HAP-1 (cell line): ENCODE results near the gene WNT7A.

Source experiments
- DNase-seq, 2 experiments: peaks; one replicate each; pipeline ENCODE4 v3.0.0-alpha.2; 2016 to 2020; ENCODE audit warnings: low spot score in 2 of 2
- H3K27me3 ChIP-seq: fragments of 250-450 bp; sonication (Bioruptor Pico); 2 replicates; pipeline ENCODE4 v1.5.1; 2020; ENCODE audit warnings: low read depth, mild to moderate bottlenecking, moderate library complexity
- H3K36me3 ChIP-seq: fragments of 250-450 bp; sonication (Bioruptor Pico); replicated peaks from 2 replicates; pipeline ENCODE4 v1.5.1; 2020; ENCODE audit warnings: mild to moderate bottlenecking
- H3K4me1 ChIP-seq: fragments of 250-450 bp; sonication (Bioruptor Pico); 2 replicates; pipeline ENCODE4 v1.5.1; 2020; ENCODE audit warnings: mild to moderate bottlenecking
- H3K4me3 ChIP-seq: fragments of 250-450 bp; sonication (Bioruptor Pico); 2 replicates; pipeline ENCODE4 v1.5.1; 2020; ENCODE audit warnings: mild to moderate bottlenecking, moderate library complexity
- H3K9me3 ChIP-seq: fragments of 250-450 bp; sonication (Bioruptor Pico); 2 replicates; pipeline ENCODE4 v1.5.1; 2020; ENCODE audit warnings: mild to moderate bottlenecking, moderate library complexity
- in situ Hi-C: fragments of 300-500 bp; cut with MboI; formaldehyde crosslinking; loops from 3 replicates; pipeline ENCODE4 v1.14.3; 2020; ENCODE audit warnings: low sequenced_read_pairs, inconsistent platforms, mixed read lengths

Gene WNT7A

DNA sequence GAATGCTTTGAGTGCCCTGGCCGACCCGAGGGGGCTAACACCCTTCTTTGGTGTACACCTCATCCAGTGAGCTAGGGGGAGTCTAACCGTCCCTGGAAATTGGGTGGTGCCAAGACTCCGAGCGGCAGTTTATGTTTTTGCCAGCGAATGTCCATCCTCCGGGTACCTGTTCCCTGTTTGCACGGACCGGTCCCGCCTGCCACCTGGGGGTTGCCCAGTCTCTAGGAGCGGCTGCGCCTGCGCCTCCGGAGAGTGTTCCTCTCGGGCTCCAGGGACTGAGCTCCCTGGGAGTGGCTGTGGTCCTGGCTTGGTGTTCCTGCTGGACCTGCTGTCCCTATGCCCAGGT, 913 bp upstream of the WNT7A start:
- in situ Hi-C loops: loop anchor here (5.0 kb wide), 2 partner anchors 228 to 383 kb away; no protein-coding TSS in a partner anchor
- Histone ChIP-seq H3K27me3 (peaks cover 66% of the 10 kb centered on the region), H3K9me3 (no peaks in the 10 kb centered on the region), H3K4me3 (no peak overlapping the region), H3K36me3 (no peaks in the 10 kb centered on the region), H3K4me1 (no peaks in the 10 kb centered on the region; the same call in 1 of the 2 replicates)
- DNase-seq: no peak

DNA sequence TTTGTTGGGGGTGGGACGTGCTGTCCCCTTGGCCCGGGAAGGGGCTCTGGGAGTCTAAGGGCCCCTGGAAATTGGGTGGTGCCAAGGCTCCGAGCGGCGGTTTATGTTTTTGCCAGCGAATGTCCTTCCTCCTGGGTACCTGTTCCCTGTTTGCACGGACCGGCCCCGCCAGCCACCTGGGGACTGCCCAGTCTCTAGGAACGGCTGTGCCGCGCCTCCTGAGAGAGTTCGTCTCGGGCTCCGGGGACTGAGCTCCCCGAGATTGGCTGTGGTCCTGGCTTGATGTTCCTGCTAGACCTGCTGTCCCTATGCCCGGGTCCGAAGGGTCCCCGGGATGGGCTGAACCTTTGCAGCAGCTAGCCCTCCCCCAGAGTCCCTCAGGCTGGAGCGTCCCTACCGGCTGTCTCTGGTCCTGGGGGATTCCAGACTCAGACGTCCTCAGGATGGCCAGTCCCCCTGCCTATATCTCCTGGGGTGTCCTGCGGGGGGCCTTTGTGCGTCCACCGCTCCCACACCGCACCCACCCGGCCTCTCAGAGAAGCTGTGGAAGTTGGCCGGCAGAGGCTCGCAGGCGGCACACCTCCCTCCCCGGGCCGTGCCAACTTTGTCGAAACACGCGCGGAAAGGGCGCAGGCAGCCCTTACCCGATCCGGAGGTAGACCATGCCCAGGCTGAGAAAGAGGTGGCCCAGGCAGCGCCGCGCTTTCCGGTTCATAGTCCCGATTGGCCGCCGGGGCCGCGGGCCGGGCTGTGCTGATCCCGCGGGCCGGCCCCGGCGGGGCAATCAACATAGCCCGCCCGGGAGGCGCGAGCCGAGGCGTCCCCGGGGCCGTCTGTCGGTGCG, 547 bp downstream of the WNT7A start:
- Histone ChIP-seq H3K36me3 (no peaks in the 10 kb centered on the region), H3K4me1 (no peaks in the 10 kb centered on the region; the same call in 1 of the 2 replicates), H3K27me3 (peaks cover 73% of the 10 kb centered on the region), H3K4me3 (peak overlapping the region; percentile 5), H3K9me3 (no peaks in the 10 kb centered on the region)
- in situ Hi-C loops: no loop called here
- DNase-seq: no peak

DNA sequence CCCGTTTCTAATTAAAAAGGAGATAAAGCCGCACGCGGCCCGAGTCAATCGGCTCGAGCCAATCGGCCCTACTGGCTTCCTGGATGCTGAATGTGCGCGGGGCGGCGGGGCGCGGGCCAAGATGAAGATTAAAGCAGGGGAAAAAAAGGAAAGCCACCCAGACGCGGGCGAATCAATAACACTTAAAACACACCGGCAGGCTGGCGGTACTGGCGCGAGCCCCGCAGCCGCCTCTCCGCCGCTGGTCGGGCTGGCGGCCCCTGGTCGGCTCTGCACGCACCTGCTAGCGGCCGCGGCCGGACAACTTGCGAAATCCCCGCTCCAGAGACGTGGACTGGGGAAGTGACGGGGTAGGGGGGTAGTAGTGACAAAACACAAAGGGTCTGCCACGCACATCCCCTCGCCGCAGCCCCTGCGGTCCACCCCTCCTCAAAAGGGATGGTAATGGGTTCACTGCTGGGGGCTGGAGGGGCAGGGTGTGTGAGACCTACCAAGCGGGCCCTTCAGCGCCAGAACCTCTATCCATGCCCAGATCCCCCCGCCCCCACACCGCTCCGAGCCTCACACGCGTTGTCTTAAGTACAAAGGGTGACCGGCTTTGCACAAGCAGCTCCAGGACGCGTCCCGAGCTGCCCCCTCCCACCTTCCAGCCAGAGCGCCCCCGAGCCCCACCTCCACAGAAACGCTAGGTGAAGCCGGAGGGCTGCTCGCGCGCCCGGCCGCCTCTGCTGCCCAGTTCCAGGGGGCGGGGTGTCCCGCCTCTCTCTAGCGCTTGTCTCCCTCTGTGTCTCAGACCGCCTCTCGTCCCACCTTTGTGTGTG, 1.4 kb downstream of the WNT7A start:
- DNase-seq: peak in 1 of 2 experiments; percentile 22
- H3K27me3 ChIP-seq: peaks cover 74% of the 10 kb centered on the region
- no peaks in the 10 kb centered on the region; the same call in 1 of the 2 replicates for H3K4me1 ChIP-seq
- no peaks in the 10 kb centered on the region for H3K9me3 ChIP-seq
- H3K4me3 ChIP-seq: peak overlapping the region; percentile 5
- no peaks in the 10 kb centered on the region for H3K36me3 ChIP-seq
- in situ Hi-C loops: no loop called here

DNA sequence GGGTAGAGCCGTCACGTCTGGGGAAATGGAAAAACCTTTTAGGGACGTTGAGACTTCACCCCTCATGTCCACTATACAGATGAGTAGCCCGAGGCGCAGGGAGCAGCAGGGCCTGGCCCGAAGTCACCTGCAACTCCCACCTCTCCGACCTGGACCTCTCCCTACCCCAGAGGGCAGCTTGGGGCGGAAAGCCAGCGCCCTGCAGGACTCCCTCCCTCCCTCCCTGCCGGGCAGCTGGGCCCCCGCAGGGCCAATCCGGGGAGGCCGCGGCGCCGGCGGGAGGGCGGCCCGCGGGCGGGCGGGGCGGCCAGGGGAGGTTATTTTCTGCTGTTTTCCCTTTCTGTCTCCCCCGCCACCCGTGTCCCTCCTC, 2.0 kb downstream of the WNT7A start:
- no peak overlapping the region for H3K4me3 ChIP-seq
- no peak for DNase-seq
- in situ Hi-C loops: no loop called here
- peaks cover 73% of the 10 kb centered on the region for H3K27me3 ChIP-seq
- H3K9me3 ChIP-seq: no peaks in the 10 kb centered on the region
- no peaks in the 10 kb centered on the region for H3K36me3 ChIP-seq
- no peaks in the 10 kb centered on the region; the same call in 1 of the 2 replicates for H3K4me1 ChIP-seq

DNA sequence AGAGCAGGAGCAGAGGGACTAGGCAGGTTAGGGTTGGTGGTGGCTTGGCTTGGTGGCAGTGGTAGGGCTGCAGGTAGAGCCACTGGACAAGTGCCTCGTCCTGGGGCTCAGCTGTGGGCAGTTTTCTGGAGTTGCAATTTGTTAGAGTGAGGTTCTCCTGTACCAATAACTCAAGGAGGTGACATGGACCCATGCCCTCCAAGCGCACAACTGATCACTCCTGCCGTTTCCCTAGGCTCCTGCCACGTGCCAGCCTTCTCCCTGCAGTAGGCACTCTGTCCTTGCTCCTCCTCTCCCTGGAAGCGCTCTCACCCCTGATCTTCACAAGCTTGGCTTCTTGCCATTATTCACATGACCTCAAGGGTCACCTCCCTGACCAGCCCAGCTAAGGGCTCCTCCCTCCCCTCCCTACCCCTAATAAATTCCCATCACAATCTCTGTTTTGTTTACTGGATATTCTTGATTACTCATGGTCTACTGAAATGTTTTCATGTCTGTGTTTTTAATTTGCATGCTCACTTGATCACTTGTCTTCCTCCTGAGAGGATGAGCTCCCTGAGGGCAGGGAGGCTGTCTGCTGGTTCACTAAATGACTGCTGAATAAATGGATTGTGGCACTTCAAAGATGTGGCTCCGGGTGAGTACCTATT, 3.3 kb downstream of the WNT7A start:
- Histone ChIP-seq H3K9me3 (no peaks in the 10 kb centered on the region), H3K36me3 (no peaks in the 10 kb centered on the region), H3K4me1 (no peaks in the 10 kb centered on the region; the same call in 1 of the 2 replicates), H3K27me3 (peaks cover 69% of the 10 kb centered on the region), H3K4me3 (no peak overlapping the region)
- DNase-seq: no peak
- in situ Hi-C loops: no loop called here

DNA sequence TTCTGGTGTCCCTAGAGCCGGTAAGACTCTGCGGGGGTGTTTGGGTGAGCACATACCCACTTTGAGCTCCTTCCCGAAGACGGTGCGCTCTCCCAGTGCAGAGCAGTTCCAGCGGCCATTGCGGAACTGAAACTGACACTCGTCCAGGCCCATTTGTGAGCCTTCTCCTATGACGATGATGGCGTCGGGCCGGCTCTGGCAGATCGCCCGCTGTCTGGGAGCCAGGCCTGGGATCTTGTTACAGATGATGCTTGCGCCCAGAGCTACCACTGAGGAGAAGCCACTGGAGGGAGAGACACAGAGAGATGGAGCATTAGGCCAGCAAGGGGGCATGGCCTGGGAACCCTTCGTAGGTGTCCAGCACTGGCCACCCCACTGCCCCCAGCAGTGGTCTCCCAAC, 5.0 kb downstream of the WNT7A start:
- no peaks in the 10 kb centered on the region for H3K4me1 ChIP-seq
- peaks cover 56% of the 10 kb centered on the region for H3K27me3 ChIP-seq
- H3K9me3 ChIP-seq: no peaks in the 10 kb centered on the region
- no peak overlapping the region for H3K4me3 ChIP-seq
- in situ Hi-C loops: no loop called here
- no peak for DNase-seq
- no peaks in the 10 kb centered on the region for H3K36me3 ChIP-seq

DNA sequence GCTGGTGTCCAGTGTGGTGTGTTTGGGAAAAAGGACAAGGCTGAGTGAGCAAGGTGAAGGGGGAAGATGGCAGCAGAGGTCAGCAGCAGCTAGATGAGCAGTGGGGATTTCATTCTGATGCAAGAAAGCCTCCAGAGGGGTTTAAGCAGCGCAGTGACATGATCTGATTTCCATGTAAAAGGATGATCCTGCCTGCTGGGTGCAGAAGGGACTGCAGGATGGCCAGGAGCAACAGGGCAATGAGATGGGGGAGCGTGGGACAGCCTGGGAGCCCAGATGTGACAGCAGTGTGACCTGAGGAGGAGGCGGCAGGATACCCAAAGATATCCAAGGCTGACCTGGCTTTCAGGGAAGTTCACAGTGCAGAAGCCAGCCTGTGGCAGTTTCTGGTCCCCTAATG, 6.1 kb downstream of the WNT7A start:
- peaks cover 46% of the 10 kb centered on the region for H3K27me3 ChIP-seq
- no peak for DNase-seq
- H3K36me3 ChIP-seq: no peaks in the 10 kb centered on the region
- in situ Hi-C loops: no loop called here
- H3K4me1 ChIP-seq: no peaks in the 10 kb centered on the region
- H3K9me3 ChIP-seq: no peaks in the 10 kb centered on the region
- H3K4me3 ChIP-seq: no peak overlapping the region

DNA sequence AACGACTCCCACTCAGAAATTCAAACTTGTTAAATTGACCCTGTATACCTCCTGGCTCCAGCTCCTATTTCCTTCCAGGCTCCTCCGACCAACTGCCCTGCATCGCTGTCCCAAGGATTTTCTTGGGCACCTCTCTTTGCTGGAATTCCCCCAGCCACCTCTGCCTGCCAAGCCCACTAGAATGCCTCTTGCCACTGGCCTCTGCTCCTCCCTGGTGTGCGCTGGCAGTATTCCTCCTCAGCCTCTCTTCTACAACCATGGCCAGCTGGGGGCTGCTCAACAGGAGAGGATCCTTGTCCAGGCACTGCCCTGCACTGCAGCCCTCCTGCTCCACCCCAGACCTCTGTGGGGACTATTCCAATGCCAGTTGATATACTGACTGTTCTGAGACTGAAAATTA, 7.4 kb downstream of the WNT7A start:
- in situ Hi-C loops: no loop called here
- H3K36me3 ChIP-seq: no peaks in the 10 kb centered on the region
- H3K4me3 ChIP-seq: no peak overlapping the region

DNA sequence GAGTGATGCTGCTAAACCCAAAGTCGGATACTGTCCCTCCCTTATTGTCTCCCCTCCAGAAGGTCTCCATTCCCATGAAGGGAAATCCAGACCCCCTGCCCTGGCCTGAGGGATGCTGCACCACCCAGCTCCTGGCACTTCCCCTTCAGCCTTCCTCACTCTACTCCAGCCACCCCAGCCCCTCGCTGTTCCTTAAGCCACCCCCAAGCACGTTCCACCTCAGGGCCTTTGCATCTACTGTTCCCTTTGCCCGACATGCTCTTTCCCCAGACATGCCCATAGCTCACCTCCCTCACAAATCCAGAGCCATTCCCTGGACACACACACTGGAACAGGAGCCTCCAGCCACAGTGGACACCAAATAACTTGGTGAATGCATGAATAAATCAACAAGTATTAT, 8.1 kb downstream of the WNT7A start:
- DNase-seq: no peak
- Histone ChIP-seq H3K4me1 (no peaks in the 10 kb centered on the region), H3K9me3 (no peaks in the 10 kb centered on the region), H3K36me3 (no peaks in the 10 kb centered on the region), H3K27me3 (peaks cover 26% of the 10 kb centered on the region), H3K4me3 (no peak overlapping the region)
- in situ Hi-C loops: no loop called here

More for the DNA sequence above, 7.4 kb downstream of the WNT7A start:
- Histone ChIP-seq H3K4me1 (no peaks in the 10 kb centered on the region), H3K9me3 (no peaks in the 10 kb centered on the region), H3K27me3 (peaks cover 33% of the 10 kb centered on the region)
- DNase-seq: no peak

DNA sequence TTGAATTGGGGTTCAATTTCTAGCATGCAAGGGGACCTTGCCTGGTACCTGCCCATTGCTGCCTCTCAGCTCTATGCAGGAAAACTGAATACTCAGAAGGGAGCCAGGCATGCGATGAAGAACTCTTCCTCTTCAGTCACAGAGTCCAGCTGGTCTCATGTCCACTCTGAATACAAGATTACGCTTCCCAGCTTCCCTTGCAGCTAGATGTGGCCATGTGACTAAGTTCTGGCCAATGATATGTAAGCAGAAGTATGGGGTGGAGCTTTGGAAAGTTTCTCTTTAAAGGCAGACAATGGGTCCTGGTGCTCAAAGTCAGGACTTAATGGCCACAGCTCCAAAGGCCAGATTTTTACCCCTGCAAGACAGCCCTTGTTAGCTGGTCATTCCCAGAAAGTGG, 9.0 kb downstream of the WNT7A start:
- peaks cover 17% of the 10 kb centered on the region for H3K27me3 ChIP-seq
- in situ Hi-C loops: no loop called here
- no peaks in the 10 kb centered on the region for H3K36me3 ChIP-seq
- no peaks in the 10 kb centered on the region for H3K9me3 ChIP-seq
- DNase-seq: no peak
- H3K4me1 ChIP-seq: no peaks in the 10 kb centered on the region
- no peak overlapping the region for H3K4me3 ChIP-seq

DNA sequence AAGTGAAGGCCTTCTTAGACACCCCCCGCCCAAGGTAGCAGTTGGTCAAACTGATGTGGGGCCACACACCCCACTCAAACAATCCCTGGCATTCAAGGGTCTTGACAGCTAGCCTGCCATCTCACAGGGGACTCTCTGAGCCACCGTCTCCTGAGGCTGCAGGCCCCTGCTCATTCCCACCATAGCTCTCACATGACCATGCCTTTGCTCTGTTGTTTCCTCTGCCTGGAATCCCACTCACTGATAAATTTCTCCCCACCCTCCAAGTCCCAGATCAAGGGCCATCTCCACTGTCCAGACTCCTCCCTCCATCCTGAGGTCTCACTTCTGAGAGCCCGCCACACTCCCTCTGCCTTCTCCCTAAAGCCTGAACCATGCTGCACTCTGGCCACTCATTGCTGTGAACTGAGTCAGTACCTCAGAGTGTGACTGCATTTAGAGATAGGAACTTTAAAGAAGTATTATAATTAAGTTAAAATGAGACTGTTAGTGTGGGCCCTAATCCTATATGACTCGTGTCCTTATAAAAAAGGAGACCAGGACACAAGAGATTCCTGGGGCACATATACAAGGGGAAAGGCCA, 10.0 kb downstream of the WNT7A start:
- H3K27me3 ChIP-seq: peaks cover 9% of the 10 kb centered on the region
- DNase-seq: no peak
- no peaks in the 10 kb centered on the region for H3K36me3 ChIP-seq
- no peak overlapping the region for H3K4me3 ChIP-seq
- no peaks in the 10 kb centered on the region for H3K9me3 ChIP-seq
- no peaks in the 10 kb centered on the region for H3K4me1 ChIP-seq
- in situ Hi-C loops: no loop called here

DNA sequence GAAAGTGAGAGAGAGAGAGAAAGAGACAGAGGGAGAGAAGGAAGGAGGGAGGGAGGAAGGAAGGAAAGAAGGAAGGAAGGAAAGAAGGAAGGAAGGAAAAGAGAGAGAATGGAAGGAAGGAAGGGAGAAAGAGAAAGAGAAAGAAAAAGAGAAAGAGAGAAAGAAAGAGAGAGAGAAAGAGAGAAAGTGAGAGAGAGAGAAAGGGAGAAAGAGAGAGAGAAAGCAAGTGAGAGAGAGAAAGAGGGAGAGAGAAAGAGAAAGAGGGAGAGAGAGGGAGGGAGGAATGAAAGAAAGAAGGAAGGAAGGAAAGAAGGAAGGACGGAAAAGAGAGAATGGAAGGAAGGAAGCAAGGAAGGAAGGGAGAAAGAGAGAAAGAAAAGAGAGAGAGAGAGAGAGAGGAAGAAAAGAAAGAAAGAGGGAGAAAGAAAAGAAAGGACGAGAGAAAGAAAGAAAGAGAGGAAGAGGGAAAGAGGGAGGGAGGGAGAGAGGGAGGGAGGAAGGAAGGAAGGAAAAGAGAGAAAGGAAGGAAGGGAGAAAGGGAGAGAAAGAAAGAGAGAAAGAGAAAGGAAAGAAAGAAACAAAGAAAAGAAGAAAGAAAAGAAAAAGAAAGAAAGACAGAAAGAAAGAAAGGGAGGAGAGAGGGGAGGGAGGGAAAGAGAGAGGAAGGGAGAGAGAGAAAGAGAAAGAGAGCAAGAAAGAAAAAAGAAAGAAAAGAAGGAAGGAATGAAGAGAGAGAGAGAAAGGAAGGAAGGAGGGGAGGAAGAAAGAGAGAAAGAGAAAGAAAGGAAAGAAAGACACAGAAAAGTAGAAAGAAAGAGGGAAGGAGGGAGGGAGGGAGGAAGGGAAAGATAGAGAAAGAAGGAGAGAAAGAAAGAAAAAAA, 10.8 kb downstream of the WNT7A start:
- Histone ChIP-seq H3K4me3 (no peak overlapping the region), H3K9me3 (no peaks in the 10 kb centered on the region), H3K27me3 (peaks cover 2% of the 10 kb centered on the region), H3K4me1 (no peaks in the 10 kb centered on the region), H3K36me3 (no peaks in the 10 kb centered on the region)
- in situ Hi-C loops: no loop called here
- no peak for DNase-seq

DNA sequence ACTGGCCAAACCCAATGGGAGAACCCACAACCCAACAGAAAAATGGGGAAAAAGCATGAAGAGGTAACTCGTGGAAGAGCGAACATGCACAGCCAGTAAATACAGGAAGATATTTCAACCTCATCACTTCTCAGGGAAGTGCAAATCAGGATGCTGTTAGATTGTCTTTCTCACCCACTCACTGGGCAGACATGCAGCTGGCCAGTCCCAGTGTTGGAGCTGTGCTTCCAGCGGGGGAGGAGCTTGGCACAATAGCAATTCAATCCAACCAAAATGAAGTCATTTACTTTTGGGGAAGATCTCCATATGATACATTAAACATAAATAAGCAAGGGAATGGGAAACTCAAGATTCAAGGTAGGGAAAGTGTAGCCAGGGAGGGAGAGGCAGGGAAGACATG, 12.1 kb downstream of the WNT7A start:
- no peaks in the 10 kb centered on the region for H3K9me3 ChIP-seq
- in situ Hi-C loops: no loop called here
- H3K4me1 ChIP-seq: peaks cover 6% of the 10 kb centered on the region
- H3K4me3 ChIP-seq: no peak overlapping the region
- DNase-seq: no peak
- no peaks in the 10 kb centered on the region for H3K36me3 ChIP-seq
- H3K27me3 ChIP-seq: no peaks in the 10 kb centered on the region; the same call in 1 of the 2 replicates
